Left hindlimb (tissue), 1 donor: Measurements from ENCODE around the gene XRCC2.
"Not testable (repeated sequence)": the region's sequence is repeated elsewhere in the genome, so short reads cannot be mapped to it uniquely, and the experiment has no call there.

Source experiments
- DNase-seq: peaks from one replicate; pipeline ENCODE4 v3.0.0-alpha.2; 2018

Gene XRCC2

DNA sequence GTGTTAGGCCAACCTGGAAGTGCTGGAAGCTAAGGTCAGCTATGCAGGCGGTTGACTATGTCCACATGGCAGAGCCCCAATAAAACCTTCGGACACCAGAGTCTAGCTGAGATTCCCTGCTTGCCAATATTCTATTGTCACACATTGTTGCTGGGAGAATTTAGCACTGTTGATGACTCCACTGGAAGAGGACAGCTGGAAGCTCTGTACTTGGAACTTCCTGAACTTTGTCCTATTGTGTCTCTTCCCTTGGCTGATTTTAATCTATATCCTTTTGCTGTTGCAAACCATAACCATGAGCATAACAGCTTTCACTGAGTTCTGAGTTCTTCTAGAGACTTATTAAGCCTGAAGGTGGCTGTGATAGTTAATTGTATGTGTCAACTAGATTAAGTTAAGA, 12.0 kb downstream of the XRCC2 start:
- DNase-seq, result no peak

DNA sequence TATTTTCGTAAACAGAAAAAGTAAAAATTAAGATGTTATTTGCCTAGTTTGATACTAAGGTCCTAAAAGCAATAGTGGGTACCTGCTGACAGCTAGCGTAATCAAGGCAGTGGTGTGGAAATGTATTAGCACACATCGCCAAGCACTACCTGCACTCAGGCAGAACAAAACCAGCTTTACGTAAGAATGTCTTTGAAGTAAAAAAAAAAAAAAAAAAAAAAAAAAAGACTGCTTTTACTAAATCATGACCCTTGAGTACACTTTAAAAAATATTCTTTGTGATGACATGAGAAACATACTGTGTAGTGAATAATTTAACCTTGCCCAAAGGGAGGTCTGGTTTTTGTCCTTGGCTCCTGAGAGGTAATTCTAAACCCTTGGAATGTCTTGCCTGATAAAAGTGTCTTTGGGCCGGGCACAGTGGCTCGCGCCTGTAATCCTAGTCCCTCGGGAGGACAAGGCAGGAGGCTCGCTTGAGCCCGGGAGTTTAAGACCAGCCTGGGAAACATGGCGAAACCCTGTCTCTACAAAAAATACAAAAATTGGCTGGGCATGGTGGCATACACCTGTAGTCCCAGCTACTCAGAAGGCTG, 12.7 kb downstream of the XRCC2 start:
- DNase-seq, result no peak

DNA sequence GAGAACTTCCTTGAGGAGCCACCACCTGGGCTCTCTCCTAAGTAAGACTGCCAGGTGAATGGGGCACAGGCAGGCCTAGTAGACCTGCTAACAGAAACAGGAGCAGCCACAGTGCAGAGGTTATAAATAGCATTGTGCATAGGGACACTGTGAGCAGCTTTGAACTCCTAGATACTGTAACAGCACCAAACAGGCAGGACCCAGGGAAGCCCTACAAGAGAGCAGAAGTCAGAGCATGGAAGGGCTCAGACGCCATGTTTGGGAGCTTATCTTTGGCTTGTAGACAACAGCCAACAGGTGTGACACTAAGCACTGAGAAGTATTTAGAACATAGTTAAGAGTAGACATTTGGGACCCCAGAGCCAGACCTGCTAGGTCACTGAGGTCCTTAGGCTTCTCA, 14.5 kb downstream of the XRCC2 start:
- DNase-seq, result no peak

DNA sequence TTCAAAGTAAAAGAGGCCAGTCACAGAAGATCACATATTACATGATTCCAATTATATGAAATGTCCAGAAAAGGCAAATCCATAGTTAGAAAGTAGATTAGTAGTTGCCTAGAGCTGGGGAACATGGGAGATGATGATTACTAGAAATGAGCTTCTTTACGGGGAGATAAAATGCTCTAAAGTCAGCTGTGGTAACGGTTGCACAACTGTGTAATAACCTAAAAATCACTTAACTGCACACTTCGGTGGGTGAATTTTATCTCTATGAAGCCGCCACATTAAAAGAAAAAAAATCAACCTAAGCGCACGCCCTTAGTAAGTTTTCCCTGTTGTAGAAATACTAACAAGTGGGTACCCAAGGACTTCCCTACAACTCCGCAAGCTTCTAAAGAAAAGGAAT, 15.9 kb downstream of the XRCC2 start:
- DNase-seq, result no peak

DNA sequence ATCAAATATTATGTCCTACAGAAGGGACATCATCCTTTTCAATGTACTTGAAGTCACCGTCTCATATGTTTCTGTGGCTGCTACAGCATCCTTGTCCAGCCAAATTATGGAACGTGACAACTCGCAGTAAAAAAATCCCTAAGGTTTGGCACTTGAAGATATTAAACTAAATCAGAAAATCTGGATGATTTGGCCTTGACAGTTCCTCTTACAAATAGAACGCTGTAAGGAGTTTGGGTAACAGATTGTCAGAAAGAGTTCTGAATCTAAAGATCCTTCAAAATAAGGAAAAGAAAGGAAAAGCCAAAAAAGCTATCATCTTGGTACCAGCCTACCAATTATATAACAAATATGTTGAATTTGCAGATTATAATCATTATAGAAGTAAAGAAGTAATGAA, 21.0 kb downstream of the XRCC2 start:
- no peak for DNase-seq

DNA sequence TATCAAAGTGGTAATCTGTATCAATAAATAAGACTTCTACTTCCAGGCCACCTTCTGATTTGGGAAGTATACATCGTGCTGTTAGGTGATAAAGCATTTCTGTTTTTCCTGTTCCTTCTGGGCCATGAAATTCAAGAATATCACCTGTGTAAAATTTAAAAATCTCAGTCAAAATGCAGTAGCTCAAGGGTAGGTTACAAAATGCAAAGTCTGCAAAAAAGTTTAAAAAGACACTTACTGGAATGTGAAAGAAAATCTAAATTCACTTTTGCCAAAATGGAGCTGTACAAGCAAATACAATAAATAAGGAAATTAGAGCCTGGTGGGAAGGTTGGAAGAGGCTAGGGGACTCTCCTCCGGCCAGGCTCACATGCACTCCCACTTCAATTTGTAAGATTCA, 26.7 kb downstream of the XRCC2 start:
- DNase-seq, result no peak

DNA sequence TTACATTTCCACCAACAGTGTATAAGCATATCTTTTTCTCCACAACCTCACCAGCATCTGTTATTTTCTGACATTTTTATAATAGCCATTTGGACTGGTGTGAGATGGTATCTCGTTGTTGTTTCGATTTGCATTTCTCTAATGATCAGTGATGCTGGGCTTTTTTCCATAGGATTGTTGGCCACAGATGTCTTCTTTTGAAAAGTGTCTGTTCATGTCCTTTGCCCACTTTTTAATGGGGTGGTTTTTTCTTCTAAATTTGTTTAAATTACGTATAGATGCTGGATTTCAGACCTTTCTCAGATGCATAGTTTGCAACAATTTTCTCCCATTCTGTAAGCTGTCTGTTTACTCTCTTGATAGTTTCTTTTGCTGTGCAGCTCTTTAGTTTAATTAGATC, 28.9 kb downstream of the XRCC2 start:
- no peak for DNase-seq

DNA sequence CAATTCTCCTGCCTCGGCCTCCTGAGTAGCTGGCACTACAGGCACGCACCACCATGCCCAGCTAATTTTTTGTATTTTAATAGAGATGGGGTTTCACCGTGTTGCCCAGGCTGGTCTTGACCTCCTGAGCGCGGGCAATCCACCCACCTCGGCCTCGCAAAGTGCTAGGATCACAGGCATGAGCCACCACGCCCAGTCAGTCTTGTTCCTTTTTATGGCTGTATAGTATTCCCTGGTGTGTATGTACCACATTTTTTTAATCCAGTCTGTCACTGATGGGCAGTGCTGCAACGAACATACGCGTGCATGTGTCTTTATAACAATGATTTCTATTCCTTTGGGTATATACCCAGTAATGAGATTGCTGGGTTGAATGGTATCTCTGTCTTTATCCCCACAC, 29.4 kb downstream of the XRCC2 start:
- DNase-seq, result not testable (repeated sequence)

DNA sequence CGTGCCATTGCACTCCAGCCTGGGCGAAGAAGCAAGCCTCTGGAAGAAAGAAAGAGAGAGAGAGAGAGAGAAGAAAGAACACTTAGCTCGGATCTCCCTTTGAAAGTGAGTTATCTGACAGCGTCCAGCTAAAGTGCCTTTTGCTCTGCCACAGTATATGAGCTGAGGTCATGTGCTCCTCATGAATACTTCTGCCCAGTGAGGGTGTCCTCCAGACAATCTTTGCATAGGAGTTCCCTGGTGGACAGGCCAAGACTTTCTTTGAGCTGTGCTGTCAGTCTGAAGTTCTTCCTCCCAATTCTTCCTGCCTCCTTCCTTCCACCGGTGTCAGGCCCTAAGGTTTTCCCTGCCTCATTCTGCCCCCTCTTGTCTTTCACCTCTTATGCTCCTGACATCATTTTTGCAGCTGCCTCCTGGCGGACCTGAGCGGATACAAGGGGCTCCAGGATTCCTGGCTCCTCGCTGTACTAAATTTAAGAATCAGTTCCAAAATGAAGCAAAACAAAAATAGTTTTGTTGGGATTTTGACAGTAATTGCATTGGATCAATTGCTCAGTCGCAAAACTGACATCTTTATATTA, 31.9 kb downstream of the XRCC2 start:
- DNase-seq, result no peak

DNA sequence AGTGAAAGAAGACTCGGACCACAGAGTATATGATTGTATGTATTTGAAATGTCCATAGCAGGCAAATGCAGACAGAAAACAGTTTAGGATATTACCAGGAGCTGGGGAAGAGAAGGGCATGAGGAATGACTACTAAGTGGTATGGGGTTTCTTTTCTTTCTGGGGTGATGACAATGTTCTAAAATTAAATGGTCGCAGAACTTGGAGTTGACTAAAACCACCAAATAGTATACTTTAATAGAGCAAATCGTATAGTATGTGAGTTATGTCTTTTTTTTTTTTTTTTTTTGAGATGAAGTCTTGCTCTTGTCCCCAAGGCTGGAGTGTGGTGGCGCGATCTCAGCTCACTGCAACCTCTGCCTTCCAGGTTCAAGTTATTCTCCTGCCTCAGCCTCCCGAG, 34.6 kb downstream of the XRCC2 start:
- no peak for DNase-seq

DNA sequence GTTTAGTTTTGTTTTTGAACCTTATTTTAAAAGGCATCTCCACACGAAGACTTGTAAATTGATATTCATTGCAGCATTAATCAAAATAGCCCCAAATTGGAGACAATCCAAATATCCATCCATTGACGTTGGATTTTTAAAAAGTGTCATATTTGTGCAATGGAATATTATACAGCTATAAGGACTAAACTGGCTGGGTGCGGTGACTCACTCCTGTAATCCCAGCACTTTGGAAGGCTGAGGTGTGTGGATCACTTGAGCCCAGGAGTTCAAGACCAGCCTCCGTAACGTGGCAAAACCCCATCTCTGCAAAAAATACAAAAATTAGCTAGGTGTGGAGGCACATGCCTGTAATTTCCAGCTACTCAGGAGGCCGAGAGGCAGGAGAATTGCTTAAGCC, 35.1 kb downstream of the XRCC2 start:
- DNase-seq, result no peak

DNA sequence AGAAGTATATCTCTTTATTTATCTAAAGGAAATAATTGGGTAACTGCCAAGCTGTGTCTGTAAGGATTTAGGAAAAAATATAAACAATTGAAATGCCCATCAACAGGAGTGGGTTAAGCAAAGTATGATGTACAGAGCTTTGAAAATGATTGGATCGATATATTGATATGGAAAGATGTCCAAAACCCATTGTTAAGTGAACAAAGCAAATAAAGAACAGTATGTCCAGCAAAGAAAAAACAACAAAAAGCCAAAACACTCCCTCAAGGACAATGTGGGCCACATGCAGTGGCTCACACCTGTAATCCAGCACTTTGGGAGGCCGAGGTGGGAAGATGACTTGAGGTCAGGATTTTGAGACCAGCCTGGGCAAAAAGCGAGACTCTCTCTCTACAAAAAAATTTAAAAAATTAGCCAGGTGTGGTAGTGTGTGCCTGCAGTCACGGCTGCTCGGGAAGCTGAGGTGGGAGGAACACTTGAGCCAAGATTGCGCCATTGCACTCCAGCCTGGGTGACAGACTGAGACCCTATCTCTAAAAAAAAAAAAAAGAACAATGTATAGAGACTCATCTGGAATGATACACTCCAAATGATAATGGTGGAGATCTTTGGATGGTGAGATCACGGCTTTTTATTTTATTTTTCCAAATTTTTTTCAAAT, 37.9 kb downstream of the XRCC2 start:
- DNase-seq, result no peak

DNA sequence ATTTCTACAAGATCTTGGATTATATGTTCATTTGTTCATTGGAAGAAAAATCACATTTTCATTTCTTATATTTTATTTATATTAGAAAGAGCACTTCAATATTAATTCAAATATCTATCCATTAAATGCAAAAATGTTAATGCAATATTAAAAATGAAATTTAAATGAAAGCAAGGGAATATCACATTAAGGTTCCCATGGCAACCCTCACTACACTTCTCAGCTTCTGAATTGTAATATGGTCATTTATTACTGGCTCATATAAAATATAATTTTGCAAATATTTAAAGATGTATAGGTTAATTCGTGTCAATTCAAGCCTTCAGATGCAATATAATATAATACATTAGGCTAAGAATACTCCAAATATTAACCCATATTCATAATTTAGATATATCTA, 38.8 kb downstream of the XRCC2 start:
- no peak for DNase-seq

DNA sequence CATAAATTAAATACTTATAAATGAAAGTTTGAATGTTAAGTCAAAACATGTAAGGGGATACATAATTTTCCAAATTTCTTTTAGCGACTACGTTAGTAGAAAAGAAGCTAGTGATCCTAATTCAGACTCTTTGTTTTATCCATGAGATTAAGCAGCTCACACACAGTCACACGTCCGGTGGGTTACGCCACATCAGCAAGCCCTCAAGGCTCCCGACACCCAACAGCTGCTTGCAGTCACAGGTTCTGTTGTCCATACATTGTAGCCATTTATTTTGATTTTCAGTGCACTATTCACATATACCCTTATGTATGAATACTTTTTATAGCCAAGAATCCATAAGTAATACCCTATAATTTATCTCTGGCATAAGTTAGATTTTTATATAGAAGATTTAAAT, 39.5 kb downstream of the XRCC2 start:
- no peak for DNase-seq

DNA sequence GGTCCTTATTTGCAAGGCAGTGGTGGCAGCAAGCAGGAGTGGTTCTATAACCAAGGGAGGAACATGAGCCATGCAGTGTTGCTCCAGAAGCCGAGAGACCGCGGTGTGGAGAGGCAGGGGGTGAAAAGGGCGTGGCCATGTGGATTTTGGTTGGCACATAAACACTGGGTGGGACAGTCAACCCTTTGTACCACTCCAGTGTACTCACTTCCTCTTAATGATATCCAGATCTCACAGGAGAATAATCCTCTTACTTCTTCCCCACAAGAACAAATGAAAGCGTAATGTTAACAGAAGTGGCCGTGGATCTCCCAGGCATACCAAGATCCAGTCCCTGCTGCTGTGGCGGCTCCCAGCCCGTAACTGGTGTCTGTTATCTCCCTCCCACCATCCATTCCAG, 42.4 kb downstream of the XRCC2 start:
- no peak for DNase-seq

DNA sequence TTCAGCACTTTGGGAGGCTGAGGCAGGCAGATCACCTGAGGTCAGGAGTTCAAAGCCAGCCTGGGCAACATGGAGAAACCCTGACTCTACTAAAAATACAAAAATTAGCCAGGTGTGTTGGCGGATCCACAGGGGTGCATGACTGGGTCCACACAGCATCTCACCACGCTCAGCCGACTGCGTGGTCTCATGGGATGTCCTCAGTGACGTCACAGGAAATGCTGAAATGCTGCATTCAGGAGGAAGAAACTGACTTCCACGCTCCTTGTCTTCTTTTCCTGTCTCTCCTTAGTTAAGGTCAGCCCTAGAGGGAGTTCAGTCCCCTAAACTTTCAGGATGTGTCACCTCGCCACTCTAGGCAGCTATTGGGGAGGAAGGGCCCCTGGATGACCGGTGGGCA, 42.9 kb downstream of the XRCC2 start:
- no peak for DNase-seq

DNA sequence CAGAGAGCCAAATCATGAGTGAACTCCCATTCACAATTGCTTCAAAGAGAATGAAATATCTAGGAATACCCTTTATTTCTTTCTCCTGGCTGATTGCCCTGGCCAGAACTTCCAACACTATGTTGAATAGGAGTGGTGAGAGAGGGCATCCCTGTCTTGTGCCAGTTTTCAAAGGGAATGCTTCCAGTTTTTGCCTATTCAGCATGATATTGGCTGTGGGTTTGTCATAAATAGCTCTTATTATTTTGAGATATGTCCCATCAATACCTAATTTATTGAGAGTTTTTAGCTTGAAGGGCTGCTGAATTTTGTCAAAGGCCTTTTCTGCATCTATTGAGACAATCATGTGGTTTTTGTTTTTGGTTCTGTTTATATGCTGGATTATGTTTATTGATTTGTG, 47.2 kb downstream of the XRCC2 start:
- DNase-seq, result not testable (repeated sequence)

DNA sequence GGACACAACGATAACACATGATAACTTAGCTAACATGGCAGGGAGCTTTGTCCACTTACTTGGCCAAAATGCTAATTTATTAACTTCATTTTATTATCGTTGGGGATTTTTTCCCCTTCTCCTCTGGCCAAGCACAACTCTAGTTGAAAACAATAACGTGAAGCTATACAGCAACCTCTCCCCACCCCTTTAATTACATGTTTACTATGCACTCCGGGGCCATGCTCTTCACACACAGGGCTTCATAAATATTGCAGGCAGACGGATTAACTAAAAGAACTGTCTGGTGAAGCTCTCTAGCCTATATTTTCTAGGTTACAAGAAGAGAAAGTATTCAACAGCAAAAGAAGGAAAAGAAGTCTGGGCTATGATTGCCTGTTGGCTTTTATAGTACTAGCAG, 51.7 kb downstream of the XRCC2 start:
- DNase-seq, result no peak

DNA sequence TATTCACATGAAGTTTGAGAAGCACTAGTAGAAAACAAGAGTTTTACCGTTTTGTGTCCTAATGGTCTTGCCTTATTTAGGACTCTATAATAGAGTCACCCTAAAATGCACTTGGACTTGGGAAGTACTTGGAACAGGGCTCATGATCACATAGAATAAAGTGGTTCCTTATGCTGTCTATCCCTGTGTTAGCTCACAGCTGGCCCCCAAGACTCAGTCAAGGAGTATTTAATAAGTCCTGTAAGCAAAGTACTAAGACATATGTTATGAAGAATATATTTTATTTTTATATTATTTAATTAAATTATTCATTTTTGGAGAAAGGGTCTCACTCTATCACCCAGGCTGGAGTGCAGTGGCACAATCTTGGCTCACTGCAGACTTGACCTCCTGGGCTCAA, 54.5 kb downstream of the XRCC2 start:
- DNase-seq, result no peak

DNA sequence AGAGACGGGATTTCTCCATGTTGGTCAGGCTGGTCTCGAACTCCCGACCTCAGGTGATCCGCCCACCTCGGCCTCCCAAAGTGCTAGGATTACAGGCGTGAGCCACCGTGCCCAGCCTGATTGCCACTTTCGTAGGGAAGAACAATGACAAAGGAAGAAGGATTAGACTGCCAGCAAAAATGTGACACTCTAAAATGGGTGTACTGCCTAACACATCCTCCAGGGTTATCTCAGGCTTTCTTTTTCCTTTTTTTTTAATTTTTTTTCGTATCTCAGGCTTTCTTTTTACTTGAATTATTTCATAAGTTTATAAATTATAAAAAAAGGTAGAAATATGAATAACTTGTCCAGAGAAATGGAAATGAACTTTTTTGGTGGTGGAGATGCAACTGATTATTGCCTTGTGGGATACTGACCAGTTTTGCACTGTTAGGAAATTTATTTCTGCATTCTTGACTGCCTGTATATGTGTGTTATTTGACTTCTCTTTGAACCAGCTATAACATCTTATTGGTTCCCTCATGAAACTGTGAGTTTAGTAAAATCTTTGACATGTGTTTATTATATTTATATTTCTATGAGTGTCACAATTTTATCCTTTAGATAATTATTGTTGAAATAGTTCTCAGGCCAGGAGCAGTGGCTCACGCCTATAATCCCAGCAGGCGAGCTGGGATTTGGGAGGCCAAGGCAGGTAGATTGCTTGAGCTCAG, 56.8 kb downstream of the XRCC2 start:
- DNase-seq, result no peak

DNA sequence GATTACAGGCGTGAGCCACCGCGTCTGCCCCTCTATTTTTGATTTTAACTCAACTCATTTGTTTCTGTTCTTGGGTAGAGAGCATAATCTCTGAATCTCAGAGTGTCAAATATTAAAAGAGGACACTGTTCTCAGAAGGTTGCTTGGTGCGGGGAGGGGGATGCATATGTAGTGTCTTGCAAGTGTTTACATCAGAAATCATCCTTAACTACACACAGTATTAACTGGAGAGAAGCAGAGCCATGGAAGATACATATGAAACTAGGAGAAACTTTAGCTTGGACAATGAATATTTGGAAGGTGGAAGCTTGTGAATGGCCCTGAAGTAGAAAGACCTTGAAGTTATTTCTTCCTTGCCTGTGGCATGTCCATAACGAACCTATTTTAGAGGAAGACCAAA, 57.5 kb downstream of the XRCC2 start:
- no peak for DNase-seq

DNA sequence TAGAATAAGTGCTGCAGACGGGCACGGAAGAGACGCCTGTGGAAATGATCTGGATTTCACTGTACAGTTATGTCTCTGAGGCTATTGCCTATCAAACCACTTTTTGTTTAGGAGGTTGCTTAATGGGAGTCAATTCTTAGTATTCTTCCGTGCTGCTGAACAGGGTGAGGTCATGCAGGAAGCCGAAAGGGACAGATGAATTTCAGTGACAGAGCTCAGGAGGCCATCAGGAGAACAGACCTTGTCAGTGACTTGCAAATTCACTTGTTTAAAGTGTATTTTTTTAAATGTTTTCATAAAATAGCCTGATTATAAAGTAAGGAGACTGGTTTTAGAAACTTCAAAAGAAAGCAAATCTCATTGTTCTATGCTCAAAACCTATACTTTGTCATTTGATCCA, 58.9 kb downstream of the XRCC2 start:
- DNase-seq, result no peak

DNA sequence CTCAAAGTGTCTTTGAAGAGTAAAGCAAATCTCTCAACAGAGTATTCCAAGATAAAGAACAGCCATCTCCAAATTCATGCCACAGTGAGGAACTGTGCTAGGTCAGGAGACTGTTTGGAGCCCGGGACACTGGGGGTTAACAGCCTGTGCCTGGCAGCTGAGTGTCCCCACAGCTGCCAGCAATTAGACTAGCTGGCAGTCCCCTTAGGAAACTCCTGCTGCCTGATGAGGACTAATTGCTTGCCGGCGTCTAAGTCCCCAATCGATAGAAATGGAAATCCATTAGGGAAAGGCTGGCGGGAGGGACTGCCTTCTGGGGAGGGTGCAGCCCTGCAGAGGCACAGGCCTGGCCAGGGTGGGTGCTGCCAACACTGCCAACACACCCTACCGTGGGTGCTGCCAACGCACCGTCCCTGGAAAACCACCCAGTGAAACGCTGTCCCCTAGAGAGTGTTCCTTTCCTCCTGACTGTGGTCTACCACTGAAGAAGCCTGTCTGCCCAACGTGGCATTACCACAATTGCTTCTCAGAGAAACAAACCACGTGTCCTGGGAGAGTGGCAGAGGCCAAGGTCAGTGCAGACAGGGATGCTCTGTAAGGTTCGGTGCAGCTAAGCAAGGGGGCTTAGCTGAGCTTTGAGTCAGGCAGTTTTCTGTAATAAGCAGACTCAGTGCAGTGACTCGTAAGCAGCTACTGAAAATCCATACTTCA, 60.8 kb downstream of the XRCC2 start:
- DNase-seq, result peak; percentile 59

DNA sequence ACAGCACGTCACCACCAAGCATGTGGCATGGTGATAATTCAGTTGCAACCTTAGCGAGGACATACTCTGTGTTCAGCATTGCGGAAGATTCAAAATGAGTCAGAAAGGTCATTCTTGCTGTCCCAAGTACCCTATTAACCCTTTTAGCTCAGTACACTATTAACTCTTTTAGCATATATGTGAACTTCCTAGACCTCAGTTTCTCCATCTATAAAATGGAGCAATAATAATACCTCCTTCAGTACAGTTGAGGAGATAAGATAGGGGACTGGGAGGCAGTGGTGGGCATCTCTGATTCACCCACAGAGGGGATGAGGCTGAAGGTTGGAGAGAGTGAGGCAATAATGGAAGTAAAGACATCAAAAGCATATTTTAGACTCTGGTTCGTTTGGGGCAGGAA, 67.3 kb downstream of the XRCC2 start:
- no peak for DNase-seq
